H9 (cell line): ENCODE data around the gene LMF1. TPM values are rescaled to one million over a fixed set of nuclear protein-coding genes. Genes with fewer than 3 reads are reported as not detected.
A peak's percentile ranks its signal among the peaks of the same experiment; 100 is the strongest.

Experiments
- DNase-seq: peaks from one replicate; pipeline ENCODE4 v3.0.0-alpha.2; 2017
- H2AFZ ChIP-seq: one replicate; pipeline ENCODE4 v1.6.1; 2013; ENCODE audit warnings: mild to moderate bottlenecking, low read length, control low read depth, moderate library complexity
- H2AK5ac ChIP-seq: 2 replicates; pipeline ENCODE4 v1.6.1; 2013; ENCODE audit warnings: low read length, control low read depth, mixed read lengths; ENCODE audit not compliant: insufficient read length
- H2BK120ac ChIP-seq: one replicate; pipeline ENCODE4 v1.6.1; 2013; ENCODE audit warnings: low read depth, mild to moderate bottlenecking, low read length, control low read depth, inconsistent platforms; ENCODE audit not compliant: poor library complexity, severe bottlenecking
- H2BK12ac ChIP-seq: 2 replicates; pipeline ENCODE4 v1.6.1; 2013; ENCODE audit warnings: low read length, control low read depth, mixed read lengths, low read depth; ENCODE audit not compliant: insufficient read length
- H2BK15ac ChIP-seq: 2 replicates; pipeline ENCODE4 v1.6.1; 2013; ENCODE audit warnings: low read depth, low read length, control low read depth
- H2BK20ac ChIP-seq: one replicate; pipeline ENCODE4 v1.6.1; 2013; ENCODE audit warnings: low read depth, mild to moderate bottlenecking, low read length, control low read depth, inconsistent platforms; ENCODE audit not compliant: poor library complexity, severe bottlenecking
- H2BK5ac ChIP-seq: 2 replicates; pipeline ENCODE4 v1.6.1; 2013; ENCODE audit warnings: low read length, control low read depth, mixed read lengths; ENCODE audit not compliant: insufficient read length
- H3K14ac ChIP-seq: 2 replicates; pipeline ENCODE4 v1.6.1; 2013; ENCODE audit warnings: low read length, control low read depth; ENCODE audit not compliant: insufficient read depth
- H3K18ac ChIP-seq: 2 replicates; pipeline ENCODE4 v1.6.1; 2013; ENCODE audit warnings: low read depth, mild to moderate bottlenecking, mixed read lengths, low read length, control low read depth; ENCODE audit not compliant: insufficient read length
- H3K23ac ChIP-seq: 2 replicates; pipeline ENCODE4 v1.6.1; 2013; ENCODE audit warnings: low read length, control low read depth, mixed read lengths, low read depth; ENCODE audit not compliant: insufficient read length
- H3K23me2 ChIP-seq: 2 replicates; pipeline ENCODE4 v1.6.1; 2013; ENCODE audit warnings: low read depth, mild to moderate bottlenecking, mixed read lengths, low read length, control low read depth; ENCODE audit not compliant: insufficient read length, poor library complexity, severe bottlenecking
- H3K27ac ChIP-seq: 2 replicates; pipeline ENCODE4 v1.5.1; 2013; ENCODE audit warnings: low read length, control low read depth, mixed read lengths, low read depth; ENCODE audit not compliant: insufficient read length
- H3K27me3 ChIP-seq: 2 replicates; pipeline ENCODE4 v1.6.1; 2013; ENCODE audit warnings: low read length, control low read depth, inconsistent platforms; ENCODE audit not compliant: insufficient read depth
- H3K4ac ChIP-seq: 2 replicates; pipeline ENCODE4 v1.6.1; 2013; ENCODE audit warnings: low read depth, mild to moderate bottlenecking, control low read depth, inconsistent platforms, low read length, moderate library complexity
- H3K4me1 ChIP-seq: 2 replicates; pipeline ENCODE4 v1.6.1; 2013; ENCODE audit warnings: low read length, control low read depth, inconsistent platforms; ENCODE audit not compliant: insufficient read depth
- H3K4me2 ChIP-seq: 2 replicates; pipeline ENCODE4 v1.6.1; 2013; ENCODE audit warnings: low read length, control low read depth, mixed read lengths; ENCODE audit not compliant: insufficient read length, insufficient read depth
- H3K56ac ChIP-seq: 2 replicates; pipeline ENCODE4 v1.6.1; 2013; ENCODE audit warnings: low read depth, mild to moderate bottlenecking, mixed read lengths, low read length, control low read depth; ENCODE audit not compliant: insufficient read length
- H3K79me1 ChIP-seq: 2 replicates; pipeline ENCODE4 v1.6.1; 2013; ENCODE audit warnings: low read depth, mild to moderate bottlenecking, moderate library complexity, low read length, control low read depth, inconsistent platforms; ENCODE audit not compliant: insufficient read depth, poor library complexity, severe bottlenecking
- H3K79me2 ChIP-seq: 2 replicates; pipeline ENCODE4 v1.6.1; 2013; ENCODE audit warnings: low read length, control low read depth, inconsistent platforms; ENCODE audit not compliant: insufficient read depth
- H3K9ac ChIP-seq: 2 replicates; pipeline ENCODE4 v1.6.1; 2013; ENCODE audit warnings: low read length, control low read depth, mixed read lengths; ENCODE audit not compliant: insufficient read length; ENCODE audit errors: extremely low read depth
- H3K9me3 ChIP-seq: one replicate; pipeline ENCODE4 v1.6.1; 2013; ENCODE audit warnings: low read depth, low read length, inconsistent platforms; ENCODE audit not compliant: control insufficient read depth
- H3T11ph ChIP-seq: one replicate; pipeline ENCODE4 v1.6.1; 2013; ENCODE audit warnings: mild to moderate bottlenecking, low read length, control low read depth, inconsistent platforms
- H4K20me1 ChIP-seq: one replicate; pipeline ENCODE4 v1.6.1; 2013; ENCODE audit not compliant: control insufficient read depth, insufficient read length, insufficient read depth
- H4K5ac ChIP-seq: 2 replicates; pipeline ENCODE4 v1.6.1; 2013; ENCODE audit warnings: low read depth, mild to moderate bottlenecking, mixed read lengths, low read length, control low read depth; ENCODE audit not compliant: insufficient read length
- H4K8ac ChIP-seq: replicated peaks from 2 replicates; pipeline ENCODE4 v1.6.1; 2013; ENCODE audit warnings: low read length, control low read depth, mixed read lengths, low read depth; ENCODE audit not compliant: insufficient read length
- H4K91ac ChIP-seq: 2 replicates; pipeline ENCODE4 v1.6.1; 2013; ENCODE audit warnings: low read depth, mild to moderate bottlenecking, moderate library complexity, mixed read lengths, low read length, control low read depth; ENCODE audit not compliant: insufficient read length
- H3K27ac Mint-ChIP-seq, 3 experiments: 2 replicates in 2 of 3; 3 replicates in 1 of 3; pipeline ENCODE4 v1.8.0; 2020 to 2021; ENCODE audit warnings: mixed read lengths in 3 of 3, mild to moderate bottlenecking in 1 of 3, moderate library complexity in 1 of 3
- H3K27me3 Mint-ChIP-seq: 2 replicates; pipeline ENCODE4 v1.8.0; 2021; ENCODE audit warnings: low read depth, mild to moderate bottlenecking, moderate library complexity, mixed read lengths
- H3K36me3 Mint-ChIP-seq, 3 experiments: 2 replicates in 2 of 3; 3 replicates in 1 of 3; pipeline ENCODE4 v1.8.0; 2020 to 2021; ENCODE audit warnings: low read depth in 3 of 3, mixed read lengths in 3 of 3; ENCODE audit not compliant: insufficient read depth in 1 of 3
- H3K4me1 Mint-ChIP-seq, 2 experiments: 2 replicates each; pipeline ENCODE4 v1.8.0; 2020; ENCODE audit warnings: mixed read lengths in 2 of 2
- H3K4me3 Mint-ChIP-seq, 2 experiments: 2 replicates in 1 of 2; 3 replicates in 1 of 2; pipeline ENCODE4 v1.8.0; 2020 to 2021; ENCODE audit warnings: mild to moderate bottlenecking in 2 of 2, mixed read lengths in 2 of 2, moderate library complexity in 1 of 2
- H3K9me3 Mint-ChIP-seq, 2 experiments: 2 replicates in 1 of 2; 3 replicates in 1 of 2; pipeline ENCODE4 v1.8.0; 2020; ENCODE audit warnings: mild to moderate bottlenecking in 2 of 2, mixed read lengths in 2 of 2, moderate library complexity in 1 of 2
- CTCF ChIP-seq: fragments of 200-600 bp; sonication (generic); conservative IDR thresholded peaks from 3 replicates; pipeline ENCODE4 v1.8.0; 2021; ENCODE audit warnings: antibody characterized with exemption, mild to moderate bottlenecking
- WGBS: extraction: QIAGEN DNeasy Blood & Tissue Kit; methylation state at CpG from one replicate; pipeline ENCODE4 v1.1.7; 2013; ENCODE audit warnings: missing lambda C conversion rate, low lambda C conversion rate, mixed read lengths; ENCODE audit not compliant: insufficient read length; ENCODE audit errors: extremely low coverage; 5-methylcytosine and 5-hydroxymethylcytosine counted together
- total RNA-seq: library from RNA; stranded (reverse); gene quantifications from 2 replicates; pipeline ENCODE4 v1.2.1, GENCODE V29; 2021

The LMF1 gene
- total RNA-seq, 1 experiment from 2014 or later: 7.1 TPM

DNA sequence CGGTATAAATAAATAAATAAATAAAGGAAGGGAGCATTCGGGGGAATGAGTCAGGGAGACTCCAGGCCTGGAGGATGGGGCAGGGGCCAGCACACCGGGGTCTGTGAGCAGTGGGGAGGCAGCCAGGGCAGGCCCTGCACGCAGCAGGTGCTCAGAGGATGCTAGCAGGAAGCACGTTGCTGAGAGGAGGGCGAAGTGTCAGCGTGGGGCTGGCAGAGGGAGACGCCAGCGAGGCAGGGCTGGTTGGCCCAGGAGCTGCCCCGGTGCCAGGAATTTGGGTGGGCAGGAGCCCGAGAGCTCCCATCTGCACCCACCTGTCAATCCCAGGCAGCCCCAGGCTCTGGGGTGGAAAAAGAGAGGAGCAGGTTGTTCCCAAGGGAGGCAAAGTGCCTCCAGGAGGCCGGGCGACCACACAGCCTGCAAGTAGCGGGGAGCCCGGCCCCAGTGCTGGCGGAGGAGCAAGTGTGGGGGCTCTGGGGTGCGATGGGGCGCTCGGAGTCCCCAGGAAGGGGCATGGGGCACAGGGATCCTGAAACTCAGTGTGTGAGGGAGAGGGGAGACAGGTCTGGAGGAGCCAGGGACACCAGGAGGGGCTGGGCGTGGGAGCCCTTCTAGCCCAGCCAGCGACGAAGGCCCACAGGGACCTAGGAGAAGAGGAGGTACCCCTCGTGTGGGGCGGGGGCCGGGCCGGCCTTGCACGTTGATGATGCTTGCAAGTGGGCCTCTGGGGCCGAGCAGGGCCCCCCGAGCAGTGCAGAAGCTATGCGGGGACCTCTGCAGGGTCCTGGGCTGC, 38.8 kb upstream of the LMF1 start:
- H3K79me1 ChIP-seq: no peaks in the 10 kb centered on the region
- no CpG with 5 or more reads among the region's 30 CpGs for WGBS
- no peak overlapping the region for H4K5ac ChIP-seq
- no peaks in the 10 kb centered on the region for H3K79me2 ChIP-seq
- no peak for DNase-seq
- H3K23me2 ChIP-seq: no peaks in the 10 kb centered on the region
- no peak overlapping the region for H2AK5ac ChIP-seq
- H3K4me2 ChIP-seq: no peak overlapping the region
- H3K18ac ChIP-seq: no peak overlapping the region
- H3K27ac ChIP-seq: no peak overlapping the region
- Mint-ChIP-seq H3K27me3 (peaks cover 4% of the 10 kb centered on the region; the same call in 1 of the 2 replicates), H3K4me1 (peaks cover 0 to 3% of the 10 kb centered on the region in 2 experiments; a peak in 1 of 4 replicates), H3K36me3 (no peaks in the 10 kb centered on the region), H3K4me3 (no peak overlapping the region), H3K27ac (peak overlapping the region in 1 of 3 experiments; percentile 52; a peak in 1 of 7 replicates), H3K9me3 (no peaks in the 10 kb centered on the region; a peak in 1 of 5 replicates)
- H2BK120ac ChIP-seq: no peak overlapping the region
- no peak overlapping the region for H3K56ac ChIP-seq
- H2BK20ac ChIP-seq: no peak overlapping the region
- no peaks in the 10 kb centered on the region for H4K20me1 ChIP-seq
- H2BK5ac ChIP-seq: no peak overlapping the region
- no peak overlapping the region for H3K14ac ChIP-seq
- H4K91ac ChIP-seq: no peak overlapping the region
- no peak overlapping the region for H2AFZ ChIP-seq
- no peaks in the 10 kb centered on the region for H3K27me3 ChIP-seq
- H4K8ac ChIP-seq: no peak overlapping the region
- no peak overlapping the region for H3T11ph ChIP-seq
- H3K23ac ChIP-seq: no peak overlapping the region
- H3K9ac ChIP-seq: no peak overlapping the region
- no peak overlapping the region for H2BK12ac ChIP-seq
- no peaks in the 10 kb centered on the region for H3K9me3 ChIP-seq
- H2BK15ac ChIP-seq: no peak overlapping the region
- no peaks in the 10 kb centered on the region for H3K4me1 ChIP-seq
- H3K4ac ChIP-seq: no peak overlapping the region
- no peak for TF ChIP-seq CTCF
